H1 (cell line): Measurements from ENCODE around the gene ICAM5. TPM values are rescaled to one million over a fixed set of nuclear protein-coding genes. Genes with fewer than 3 reads are reported as not detected.

Experiments used
- CTCF ChIA-PET: fragments of 300-600 bp; sonication (Branson Sonifier 250); formaldehyde crosslinking; loops from one replicate; lab custom pipeline; 2021; ENCODE audit not compliant: partially characterized antibody; lab: Charles Lee
- POLR2A ChIA-PET: fragments of 300-600 bp; sonication (Branson Sonifier 250); formaldehyde crosslinking; loops from one replicate; lab custom pipeline; 2021; ENCODE audit warnings: inconsistent platforms; ENCODE audit not compliant: partially characterized antibody; lab: Charles Lee
- DNase-seq, 2 experiments: peaks; one replicate each; pipeline versions ENCODE4 v3.0.0 to v3.0.0-alpha.2; 2010 to 2022; ENCODE audit warnings: low spot score in 2 of 2, low read depth in 1 of 2, mixed read lengths in 1 of 2
- FAIRE-seq: peaks from 2 replicates; lab custom pipeline; 2011; peaks lifted over from hg19 to GRCh38; lab: Jason Lieb, UNC
- H2AFZ ChIP-seq: 2 replicates; pipeline ENCODE4 v1.8.1; 2012; ENCODE audit warnings: low read length, inconsistent platforms
- H2AK5ac ChIP-seq: 2 replicates; pipeline ENCODE4 v1.6.1; 2013; ENCODE audit warnings: low read depth, low read length
- H2BK120ac ChIP-seq: replicated peaks from 2 replicates; pipeline ENCODE3; 2013; ENCODE audit warnings: low read depth, low read length, inconsistent platforms
- H2BK12ac ChIP-seq: 2 replicates; pipeline ENCODE4 v1.6.1; 2013; ENCODE audit warnings: low read depth, low read length
- H2BK15ac ChIP-seq: 2 replicates; pipeline ENCODE4 v1.6.1; 2013; ENCODE audit warnings: low read length
- H2BK20ac ChIP-seq: 2 replicates; pipeline ENCODE4 v1.6.1; 2013; ENCODE audit warnings: low read length
- H2BK5ac ChIP-seq: 2 replicates; pipeline ENCODE4 v1.6.1; 2013; ENCODE audit warnings: low read depth, low read length
- H3K14ac ChIP-seq: 2 replicates; pipeline ENCODE4 v1.6.1; 2013; ENCODE audit warnings: inconsistent platforms; ENCODE audit not compliant: insufficient read length
- H3K18ac ChIP-seq: 2 replicates; pipeline ENCODE4 v1.6.1; 2013; ENCODE audit warnings: low read length; ENCODE audit errors: extremely low read depth
- H3K23ac ChIP-seq: 2 replicates; pipeline ENCODE4 v1.6.1; 2013; ENCODE audit warnings: inconsistent platforms; ENCODE audit not compliant: insufficient read length
- H3K23me2 ChIP-seq: 2 replicates; pipeline ENCODE4 v1.6.1; 2013; ENCODE audit warnings: low read depth, low read length
- H3K27ac ChIP-seq: 2 replicates; pipeline ENCODE4 v1.6.1; 2011; ENCODE audit warnings: low read depth, low read length, inconsistent platforms
- H3K27me3 ChIP-seq, 4 experiments: replicated peaks in 1 of 4; 1 replicate in 1 of 4; 2 replicates in 3 of 4; pipeline versions ENCODE4 v1.6.1 to v1.8.1; 2011 to 2013; ENCODE audit warnings: low read length in 3 of 4, mild to moderate bottlenecking in 3 of 4, inconsistent platforms in 2 of 4, mixed read lengths in 2 of 4, moderate library complexity in 1 of 4; ENCODE audit not compliant: control insufficient read depth in 3 of 4, insufficient read depth in 3 of 4; ENCODE audit errors: extremely low read depth in 1 of 4
- H3K36me3 ChIP-seq, 4 experiments: 2 replicates each; pipeline versions ENCODE4 v1.6.1 to v1.8.1; 2011 to 2013; ENCODE audit warnings: mild to moderate bottlenecking in 4 of 4, low read length in 3 of 4, moderate library complexity in 2 of 4, control low read depth in 1 of 4, inconsistent platforms in 1 of 4; ENCODE audit not compliant: insufficient read depth in 4 of 4, control insufficient read depth in 2 of 4
- H3K4ac ChIP-seq: replicated peaks from 2 replicates; pipeline ENCODE3; 2013; ENCODE audit warnings: low read length, low read depth, mixed read lengths, inconsistent platforms; ENCODE audit not compliant: insufficient read length
- H3K4me1 ChIP-seq, 4 experiments: replicated peaks in 1 of 4; 1 replicate in 1 of 4; 2 replicates in 3 of 4; pipeline versions ENCODE4 v1.6.1 to v1.8.1; 2011 to 2013; ENCODE audit warnings: low read length in 3 of 4, inconsistent platforms in 2 of 4, mixed read lengths in 1 of 4; ENCODE audit not compliant: insufficient read depth in 4 of 4, control insufficient read depth in 3 of 4
- H3K4me2 ChIP-seq, 2 experiments: 2 replicates each; pipeline versions ENCODE4 v1.6.1 to v1.8.1; 2011 to 2013; ENCODE audit warnings: low read depth in 2 of 2, low read length in 2 of 2, control low read depth in 1 of 2, inconsistent platforms in 1 of 2, mild to moderate bottlenecking in 1 of 2; ENCODE audit not compliant: insufficient read depth in 1 of 2
- H3K4me3 ChIP-seq, 4 experiments: fragments of 200-600, 300-600 bp in 1 of 4; sonication (generic), shearing (Covaris generic), sonication (Bioruptor Twin) in 1 of 4; 2 replicates each; pipeline versions ENCODE4 v1.5.1 to v1.8.1; 2011 to 2016; ENCODE audit warnings: low read length in 4 of 4, low read depth in 3 of 4, control low read depth in 2 of 4, inconsistent platforms in 2 of 4, mild to moderate bottlenecking in 2 of 4, mixed read lengths in 1 of 4, moderate library complexity in 1 of 4; ENCODE audit not compliant: insufficient read depth in 2 of 4; ENCODE audit errors: extremely low read depth in 1 of 4
- H3K56ac ChIP-seq: replicated peaks from 2 replicates; pipeline ENCODE3; 2013; ENCODE audit warnings: low read depth, mild to moderate bottlenecking, mixed read lengths, low read length, inconsistent platforms; ENCODE audit not compliant: insufficient read length
- H3K79me1 ChIP-seq: 2 replicates; pipeline ENCODE4 v1.6.1; 2013; ENCODE audit warnings: low read depth, low read length, control low read depth
- H3K79me2 ChIP-seq, 2 experiments: 2 replicates each; pipeline versions ENCODE4 v1.6.1 to v1.8.1; 2012 to 2013; ENCODE audit warnings: low read length in 2 of 2, mild to moderate bottlenecking in 2 of 2, inconsistent platforms in 1 of 2; ENCODE audit not compliant: insufficient read depth in 2 of 2, control insufficient read depth in 1 of 2
- H3K9ac ChIP-seq, 4 experiments: replicated peaks in 1 of 4; 1 replicate in 1 of 4; 2 replicates in 3 of 4; pipeline versions ENCODE4 v1.6.1 to v1.8.1; 2011 to 2013; ENCODE audit warnings: low read depth in 3 of 4, low read length in 3 of 4, control low read depth in 2 of 4, mild to moderate bottlenecking in 2 of 4, moderate library complexity in 2 of 4, inconsistent platforms in 1 of 4; ENCODE audit errors: extremely low read depth in 1 of 4
- H3K9me3 ChIP-seq, 2 experiments: 2 replicates each; pipeline versions ENCODE4 v1.6.1 to v1.8.1; 2012 to 2013; ENCODE audit warnings: mild to moderate bottlenecking in 2 of 2, moderate library complexity in 2 of 2, control low read depth in 1 of 2, inconsistent platforms in 1 of 2, low read depth in 1 of 2, low read length in 1 of 2, mixed read lengths in 1 of 2; ENCODE audit not compliant: insufficient read depth in 2 of 2
- H4K20me1 ChIP-seq, 2 experiments: replicated peaks in 1 of 2; 2 replicates each; pipeline versions ENCODE3 to v1.8.1; 2011 to 2013; ENCODE audit warnings: inconsistent platforms in 2 of 2, low read length in 2 of 2, mild to moderate bottlenecking in 1 of 2; ENCODE audit not compliant: insufficient read depth in 2 of 2, control insufficient read depth in 1 of 2
- H4K5ac ChIP-seq: 2 replicates; pipeline ENCODE4 v1.6.1; 2013; ENCODE audit warnings: low read length, low read depth, mixed read lengths, inconsistent platforms; ENCODE audit not compliant: insufficient read length
- H4K8ac ChIP-seq: 2 replicates; pipeline ENCODE4 v1.8.0; 2013; ENCODE audit warnings: mild to moderate bottlenecking, moderate library complexity, low read length, inconsistent platforms; ENCODE audit not compliant: insufficient read depth; ENCODE audit errors: extremely low read depth
- H4K91ac ChIP-seq: replicated peaks from 2 replicates; pipeline ENCODE3; 2013; ENCODE audit warnings: low read length, mixed read lengths, inconsistent platforms; ENCODE audit not compliant: insufficient read length
- BRCA1 ChIP-seq: IDR thresholded peaks from 2 replicates; pipeline ENCODE4 v1.6.1; 2012; ENCODE audit warnings: low read depth, low read length, improper control_type of control experiment
- JUN ChIP-seq: IDR thresholded peaks from 2 replicates; pipeline ENCODE4 v1.6.1; 2011; ENCODE audit warnings: low read depth, mild to moderate bottlenecking, improper control_type of control experiment, low read length
- JUND ChIP-seq: IDR thresholded peaks from 2 replicates; pipeline ENCODE4 v1.6.1; 2011; ENCODE audit warnings: mild to moderate bottlenecking, improper control_type of control experiment, low read length
- RAD21 ChIP-seq, 2 experiments: IDR thresholded peaks in 1 of 2; conservative IDR thresholded peaks in 1 of 2; 2 replicates each; pipeline ENCODE4 v1.6.1; 2011; ENCODE audit warnings: low read depth in 2 of 2, low read length in 2 of 2, improper control_type of control experiment in 1 of 2, inconsistent platforms in 1 of 2, mild to moderate bottlenecking in 1 of 2, moderate library complexity in 1 of 2
- RBBP5 ChIP-seq: IDR thresholded peaks from 2 replicates; pipeline ENCODE4 v1.7.1; 2012; ENCODE audit warnings: low read depth, mild to moderate bottlenecking, inconsistent platforms, low read length, moderate library complexity, borderline replicate concordance
- RFX5 ChIP-seq: IDR thresholded peaks from 2 replicates; pipeline ENCODE4 v1.6.1; 2011; ENCODE audit warnings: low read depth, low read length, improper control_type of control experiment, borderline replicate concordance
- SIX5 ChIP-seq: IDR thresholded peaks from 2 replicates; pipeline ENCODE4 v1.6.1; 2011; ENCODE audit warnings: mild to moderate bottlenecking, low read depth, low read length
- WGBS, 2 experiments: shearing (Covaris generic) in 1 of 2; methylation state at CpG; one replicate each; pipeline versions ENCODE4 v1.1.6 to v1.1.7; 2013 to 2015; ENCODE audit warnings: low lambda C conversion rate in 2 of 2, mixed read lengths in 2 of 2, inconsistent platforms in 1 of 2, low coverage in 1 of 2, missing lambda C conversion rate in 1 of 2; ENCODE audit not compliant: insufficient replicate concordance in 2 of 2, insufficient coverage in 1 of 2, insufficient read length in 1 of 2; ENCODE audit errors: extremely low coverage in 1 of 2, missing lambda C conversion rate in 1 of 2; 5-methylcytosine and 5-hydroxymethylcytosine counted together
- polyA plus RNA-seq, 7 experiments: library from polyadenylated mRNA; depleted of rRNA in 3 of 7; stranded (reverse) in 5 of 7; unstranded in 2 of 7; fragments of >200 nt in 5 of 7; fragments of 200-250 nt in 2 of 7; gene quantifications; 1 replicate in 5 of 7; 2 replicates in 1 of 7; 4 replicates in 1 of 7; pipeline versions ENCODE4 v1.2.1 to v1.2.3, GENCODE V29; 2011 to 2013; ENCODE audit warnings: missing spikeins in 2 of 7, mixed read lengths in 2 of 7
- total RNA-seq: library from RNA; stranded (reverse); fragmentation: NEBNext Ultra II Directional; extraction: Animal tissue kit (Norgen Biotek cat#: 25700); gene quantifications from 2 replicates; pipeline ENCODE4 v1.2.1, GENCODE V29; 2021
- TF ChIP-seq, protein P1 (sequence below), 3 experiments: IDR thresholded peaks; 1 replicate in 2 of 3; 2 replicates in 1 of 3; pipeline versions ENCODE4 v1.5.1 to v1.6.1; 2011; ENCODE audit warnings: low read length in 3 of 3, mild to moderate bottlenecking in 3 of 3, inconsistent platforms in 2 of 3, low read depth in 1 of 3, moderate library complexity in 1 of 3; ENCODE audit not compliant: insufficient read depth in 1 of 3; ENCODE audit errors: control extremely low read depth in 1 of 3
- TF ChIP-seq, protein P2 (sequence below): IDR thresholded peaks from 2 replicates; pipeline ENCODE4 v1.6.1; 2011; ENCODE audit warnings: low read depth, mild to moderate bottlenecking, low read length; ENCODE audit not compliant: insufficient read depth

Gene ICAM5
- total and polyA plus RNA-seq, 2 of the 8 experiments (the other 6 are each of a cell fraction or from before 2014, with no cell fraction given): 3.9 to 4.8 TPM

DNA sequence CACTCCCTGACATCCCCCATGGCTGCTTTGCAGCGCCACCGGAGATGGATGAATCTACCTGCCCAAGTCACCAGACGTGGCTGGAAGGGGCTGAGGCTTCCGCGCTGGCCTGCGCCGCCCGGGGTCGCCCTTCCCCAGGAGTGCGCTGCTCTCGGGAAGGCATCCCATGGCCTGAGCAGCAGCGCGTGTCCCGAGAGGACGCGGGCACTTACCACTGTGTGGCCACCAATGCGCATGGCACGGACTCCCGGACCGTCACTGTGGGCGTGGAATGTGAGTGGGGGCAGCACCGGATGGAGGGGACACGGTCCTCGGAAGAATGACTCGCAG, 4.6 kb downstream of the ICAM5 start:
- Histone ChIP-seq H2BK15ac (no peak overlapping the region), H2BK120ac (no peak overlapping the region), H2AFZ (no peak overlapping the region), H2BK20ac (no peak overlapping the region), H3K14ac (no peak overlapping the region), H3K36me3 (no peaks in the 10 kb centered on the region), H3K4me3 (no peak overlapping the region), H4K91ac (no peak overlapping the region), H3K27ac (no peak overlapping the region), H3K4me2 (peak overlapping the region in 1 of 2 experiments; percentile 84; a peak in 1 of 4 replicates), H3K4ac (no peak overlapping the region), H3K27me3 (peaks cover 50 to 79% (median 73%) of the 10 kb centered on the region in 4 experiments), H3K79me1 (no peaks in the 10 kb centered on the region), H2BK12ac (peak overlapping the region; percentile 11; the same call in 1 of the 2 replicates), H3K4me1 (peaks cover 0 to 39% (median 19%) of the 10 kb centered on the region in 4 experiments; a peak in 6 of 7 replicates), H4K8ac (no peak overlapping the region), H4K20me1 (peaks cover 0 to 26% of the 10 kb centered on the region in 2 experiments), H2BK5ac (no peak overlapping the region), H3K79me2 (no peaks in the 10 kb centered on the region), H3K9me3 (no peaks in the 10 kb centered on the region), H2AK5ac (peak overlapping the region; percentile 39; the same call in 1 of the 2 replicates), H3K18ac (no peak overlapping the region), H3K9ac (no peak overlapping the region; a peak in 1 of 7 replicates)
- no peak for FAIRE-seq
- POLR2A ChIA-PET: interaction anchor here (2.4 kb wide), 1 partner anchor 39 kb away, joined by 7 read pairs; the partner anchor contains the start of gene RAVER1
- 79% methylated on average over 25 of the region's 25 CpGs; no CpG with 5 or more reads in 1 of the 2 experiments for WGBS, 2 experiments
- CTCF ChIA-PET: interaction anchor here (0.7 to 3.7 kb wide), 7 partner anchors 12 to 1960 kb away, joined by 3 to 29 read pairs (median 5); partner anchors contain the start of genes CDC37 and ICAM1
- TF ChIP-seq RAD21 (IDR thresholded peaks at IDR 0.05 in 1 of 2, conservative IDR thresholded peaks at IDR 0.05 in 1 of 2; ENCODE audit: low read depth in 2 of 2, low read length in 2 of 2) (peak; percentile 11 to 40; a peak in 3 of 4 replicates), RFX5 (no peak), SIX5 (no peak), JUND (no peak), JUN (no peak), RBBP5 (no peak), BRCA1 (no peak)
- TF ChIP-seq, protein P1, sequence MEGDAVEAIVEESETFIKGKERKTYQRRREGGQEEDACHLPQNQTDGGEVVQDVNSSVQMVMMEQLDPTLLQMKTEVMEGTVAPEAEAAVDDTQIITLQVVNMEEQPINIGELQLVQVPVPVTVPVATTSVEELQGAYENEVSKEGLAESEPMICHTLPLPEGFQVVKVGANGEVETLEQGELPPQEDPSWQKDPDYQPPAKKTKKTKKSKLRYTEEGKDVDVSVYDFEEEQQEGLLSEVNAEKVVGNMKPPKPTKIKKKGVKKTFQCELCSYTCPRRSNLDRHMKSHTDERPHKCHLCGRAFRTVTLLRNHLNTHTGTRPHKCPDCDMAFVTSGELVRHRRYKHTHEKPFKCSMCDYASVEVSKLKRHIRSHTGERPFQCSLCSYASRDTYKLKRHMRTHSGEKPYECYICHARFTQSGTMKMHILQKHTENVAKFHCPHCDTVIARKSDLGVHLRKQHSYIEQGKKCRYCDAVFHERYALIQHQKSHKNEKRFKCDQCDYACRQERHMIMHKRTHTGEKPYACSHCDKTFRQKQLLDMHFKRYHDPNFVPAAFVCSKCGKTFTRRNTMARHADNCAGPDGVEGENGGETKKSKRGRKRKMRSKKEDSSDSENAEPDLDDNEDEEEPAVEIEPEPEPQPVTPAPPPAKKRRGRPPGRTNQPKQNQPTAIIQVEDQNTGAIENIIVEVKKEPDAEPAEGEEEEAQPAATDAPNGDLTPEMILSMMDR (IDR thresholded peaks at IDR 0.05; ENCODE audit: control extremely low read depth in 1 of 3, insufficient read depth in 1 of 3, low read depth in 1 of 3, low read length in 3 of 3): peak in 2 of 3 experiments; percentile 21 to 29; a peak in 2 of 4 replicates
- TF ChIP-seq, protein P2, sequence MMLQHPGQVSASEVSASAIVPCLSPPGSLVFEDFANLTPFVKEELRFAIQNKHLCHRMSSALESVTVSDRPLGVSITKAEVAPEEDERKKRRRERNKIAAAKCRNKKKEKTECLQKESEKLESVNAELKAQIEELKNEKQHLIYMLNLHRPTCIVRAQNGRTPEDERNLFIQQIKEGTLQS: no peak
- TF ChIP-seq, all 59 proteins: peak for 2
- no peak overlapping the region for H3K23ac ChIP-seq
- H4K5ac ChIP-seq: no peak overlapping the region
- DNase-seq: peak in 1 of 2 experiments; percentile 79
- peaks cover 30% of the 10 kb centered on the region; the same call in 1 of the 2 replicates for H3K23me2 ChIP-seq
- H3K56ac ChIP-seq: no peak overlapping the region
